IMR-90 (cell line): ENCODE data around the gene CCDC85B. TPM values are rescaled to one million over a fixed set of nuclear protein-coding genes. Genes with fewer than 3 reads are reported as not detected.

Experiments used
- ATAC-seq: fragments of 200-7000 bp; cut with Tn5 transposase; 2 replicates; pipeline ENCODE4 v1.9.1; 2020; ENCODE audit warnings: low read depth, mild to moderate bottlenecking, moderate library complexity
- BruUV-seq: library from RNA; stranded (reverse); fragments of 400-500 nt; replicated peaks from 2 replicates; lab custom pipeline; 2021; lab: Mats Ljungman, UMichigan
- CTCF ChIA-PET: fragments of 300-600 bp; formaldehyde crosslinking; extraction: SDS; loops from one replicate; lab custom pipeline; 2021; ENCODE audit warnings: antibody characterized with exemption; lab: Yijun Ruan, JAX
- POLR2A ChIA-PET: fragments of 300-600 bp; sonication (Branson Sonifier 250); formaldehyde crosslinking; loops from one replicate; lab custom pipeline; 2022; ENCODE audit warnings: antibody characterized with exemption; ENCODE audit not compliant: unreplicated experiment; lab: Charles Lee
- DNase-seq: peaks from one replicate; pipeline ENCODE4 v3.0.0; 2013
- H2AFZ ChIP-seq: replicated peaks from 2 replicates; pipeline ENCODE3; 2013; ENCODE audit warnings: low read length, mild to moderate bottlenecking; ENCODE audit not compliant: poor library complexity
- H2AK5ac ChIP-seq: 2 replicates; pipeline ENCODE4 v1.6.1; 2013; ENCODE audit warnings: low read depth, low read length, inconsistent platforms
- H2AK9ac ChIP-seq: replicated peaks from 2 replicates; pipeline ENCODE3; 2013; ENCODE audit warnings: mild to moderate bottlenecking, low read depth, low read length, moderate library complexity; ENCODE audit not compliant: poor library complexity
- H2BK120ac ChIP-seq: 2 replicates; pipeline ENCODE4 v1.6.1; 2013; ENCODE audit warnings: low read depth, low read length, inconsistent platforms
- H2BK15ac ChIP-seq: 3 replicates; pipeline ENCODE4 v1.6.1; 2013; ENCODE audit warnings: low read depth, low read length, inconsistent platforms
- H2BK20ac ChIP-seq: 2 replicates; pipeline ENCODE4 v1.6.1; 2013; ENCODE audit warnings: low read depth, mild to moderate bottlenecking, inconsistent platforms, low read length, moderate library complexity
- H2BK5ac ChIP-seq: 2 replicates; pipeline ENCODE4 v1.6.1; 2013; ENCODE audit warnings: mild to moderate bottlenecking, low read depth, low read length, inconsistent platforms; ENCODE audit not compliant: poor library complexity, severe bottlenecking
- H3K14ac ChIP-seq: replicated peaks from 2 replicates; pipeline ENCODE4 v1.6.1; 2013; ENCODE audit warnings: low read depth, low read length, inconsistent platforms
- H3K18ac ChIP-seq: 2 replicates; pipeline ENCODE4 v1.6.1; 2013; ENCODE audit warnings: low read depth, low read length, control low read depth
- H3K23ac ChIP-seq: 2 replicates; pipeline ENCODE4 v1.6.1; 2013; ENCODE audit warnings: low read depth, low read length, inconsistent platforms
- H3K27ac ChIP-seq: 2 replicates; pipeline ENCODE4 v1.5.1; 2013; ENCODE audit warnings: mild to moderate bottlenecking, control low read depth, low read length; ENCODE audit not compliant: insufficient read depth
- H3K27me3 ChIP-seq: 2 replicates; pipeline ENCODE4 v1.6.1; 2013; ENCODE audit warnings: low read length; ENCODE audit not compliant: control insufficient read depth, insufficient read depth
- H3K36me3 ChIP-seq: 2 replicates; pipeline ENCODE4 v1.6.1; 2013; ENCODE audit warnings: low read length, mixed read lengths; ENCODE audit not compliant: control insufficient read depth, insufficient read depth
- H3K4ac ChIP-seq: 2 replicates; pipeline ENCODE4 v1.6.1; 2013; ENCODE audit warnings: low read depth, low read length, inconsistent platforms
- H3K4me1 ChIP-seq: 2 replicates; pipeline ENCODE4 v1.6.1; 2013; ENCODE audit warnings: low read length, mixed read lengths; ENCODE audit not compliant: control insufficient read depth, insufficient read depth
- H3K4me2 ChIP-seq: 2 replicates; pipeline ENCODE4 v1.6.1; 2013; ENCODE audit warnings: low read depth, mild to moderate bottlenecking, control low read depth, low read length, moderate library complexity
- H3K4me3 ChIP-seq: 2 replicates; pipeline ENCODE4 v1.5.1; 2013; ENCODE audit warnings: low read depth, mild to moderate bottlenecking, control low read depth, low read length, moderate library complexity; ENCODE audit not compliant: insufficient read depth
- H3K56ac ChIP-seq: 2 replicates; pipeline ENCODE4 v1.6.1; 2013; ENCODE audit warnings: low read length, inconsistent platforms; ENCODE audit not compliant: insufficient read depth; ENCODE audit errors: extremely low read depth
- H3K79me1 ChIP-seq, 2 experiments: 2 replicates each; pipeline ENCODE4 v1.6.1; 2013; ENCODE audit warnings: low read length in 2 of 2, inconsistent platforms in 1 of 2, low read depth in 1 of 2
- H3K9ac ChIP-seq: 2 replicates; pipeline ENCODE4 v1.6.1; 2013; ENCODE audit warnings: low read depth, low read length, control low read depth
- H3K9me1 ChIP-seq: 2 replicates; pipeline ENCODE4 v1.6.1; 2013; ENCODE audit warnings: low read length, inconsistent platforms; ENCODE audit not compliant: insufficient read depth
- H3K9me3 ChIP-seq: 2 replicates; pipeline ENCODE4 v1.6.1; 2013; ENCODE audit warnings: low read length; ENCODE audit not compliant: control insufficient read depth, insufficient read depth
- H4K20me1 ChIP-seq: 2 replicates; pipeline ENCODE4 v1.6.1; 2013; ENCODE audit warnings: low read length, inconsistent platforms; ENCODE audit not compliant: insufficient read depth
- H4K5ac ChIP-seq: 2 replicates; pipeline ENCODE4 v1.6.1; 2013; ENCODE audit warnings: mild to moderate bottlenecking, low read depth, low read length, control low read depth
- H4K8ac ChIP-seq, 2 experiments: 2 replicates each; pipeline ENCODE4 v1.6.1; 2013; ENCODE audit warnings: low read depth in 2 of 2, low read length in 2 of 2, control low read depth in 1 of 2, inconsistent platforms in 1 of 2
- H4K91ac ChIP-seq: 2 replicates; pipeline ENCODE4 v1.6.1; 2013; ENCODE audit warnings: low read depth, low read length, inconsistent platforms; ENCODE audit not compliant: insufficient read depth
- CEBPB ChIP-seq: IDR thresholded peaks from 2 replicates; pipeline ENCODE4 v1.6.1; 2012; ENCODE audit warnings: low read depth, low read length, improper control_type of control experiment
- CHD1 ChIP-seq: IDR thresholded peaks from 2 replicates; pipeline ENCODE4 v1.6.1; 2012; ENCODE audit warnings: low read depth, low read length, improper control_type of control experiment
- MXI1 ChIP-seq: IDR thresholded peaks from 2 replicates; pipeline ENCODE4 v1.6.1; 2012; ENCODE audit warnings: low read depth, mild to moderate bottlenecking, low read length, moderate library complexity, borderline replicate concordance
- RCOR1 ChIP-seq: IDR thresholded peaks from 2 replicates; pipeline ENCODE4 v1.6.1; 2012; ENCODE audit warnings: mild to moderate bottlenecking, low read length, improper control_type of control experiment; ENCODE audit not compliant: insufficient replicate concordance
- WGBS, 2 experiments: methylation state at CpG; one replicate each; pipeline versions ENCODE4 v1.1.5 to v1.1.7; 2013; ENCODE audit warnings: missing lambda C conversion rate in 2 of 2; ENCODE audit not compliant: insufficient read length in 1 of 2; ENCODE audit errors: extremely low coverage in 2 of 2; 5-methylcytosine and 5-hydroxymethylcytosine counted together
- dilution Hi-C: fragments of 300-500 bp; cut with HindIII; formaldehyde crosslinking; loops from one replicate; pipeline ENCODE4 v1.14.3; 2018; ENCODE audit warnings: low sequenced_read_pairs; ENCODE audit not compliant: unreplicated experiment
- in situ Hi-C: fragments of 300-500 bp; cut with MboI; formaldehyde crosslinking; loops from 3 replicates; pipeline ENCODE4 v1.14.3; 2019; ENCODE audit warnings: low sequenced_read_pairs, inconsistent platforms, mixed read lengths
- intact Hi-C: fragments of 100-400 bp; cut with micrococcal nuclease; formaldehyde crosslinking; loops from 2 replicates; pipeline ENCODE4 v1.10.0; 2022
- polyA plus RNA-seq, 3 experiments: library from polyadenylated mRNA; depleted of rRNA; stranded (reverse); fragments of >200 nt; gene quantifications; 2 replicates each; pipeline ENCODE4 v1.2.3, GENCODE V29; 2012; ENCODE audit warnings: low replicate concordance in 1 of 3
- total RNA-seq: library from RNA; depleted of rRNA; stranded (reverse); fragments of >200 nt; gene quantifications from 2 replicates; pipeline ENCODE4 v1.2.3, GENCODE V29; 2012

CCDC85B gene
- total and polyA plus RNA-seq, 2 of the 4 experiments (the other 2 are of a cell fraction), result 17.6 to 35.4 TPM

GRCh38 chr11:65862941-65863888 lies 27.3 kb upstream of the CCDC85B start:
- Histone ChIP-seq H2BK15ac (no peak overlapping the region), H3K4me3 (no peak overlapping the region), H3K9me3 (no peaks in the 10 kb centered on the region), H3K4me1 (peaks cover 7% of the 10 kb centered on the region), H3K23ac (no peak overlapping the region), H3K27ac (no peak overlapping the region), H2BK5ac (no peak overlapping the region), H4K91ac (no peak overlapping the region; the same call in 1 of the 2 replicates), H3K36me3 (peaks cover 65% of the 10 kb centered on the region), H3K56ac (no peak overlapping the region), H3K9ac (no peak overlapping the region), H3K79me1 (peaks cover 9 to 71% of the 10 kb centered on the region in 2 experiments), H2BK120ac (no peak overlapping the region), H4K20me1 (peaks cover 39% of the 10 kb centered on the region), H4K8ac (0 out of 4 replicates have a peak overlapping the region, but pooled peaks of 1 of the 2 experiments have one; percentile 4), H3K27me3 (no peaks in the 10 kb centered on the region), H2AK9ac (peak overlapping the region; percentile 70), H3K4ac (no peak overlapping the region), H3K4me2 (no peak overlapping the region), H2BK20ac (no peak overlapping the region), H2AFZ (no peak overlapping the region), H3K14ac (no peak overlapping the region), H2AK5ac (no peak overlapping the region; the same call in 1 of the 2 replicates), H3K18ac (no peak overlapping the region), H4K5ac (no peak overlapping the region), H3K9me1 (peaks cover 5% of the 10 kb centered on the region; the same call in 1 of the 2 replicates)
- no peak for DNase-seq
- ChIA-PET POLR2A (interaction anchor here (0.5 to 1.6 kb wide), 2 partner anchors 9 to 200 kb away, joined by 3 to 5 read pairs; no protein-coding TSS in a partner anchor), CTCF (no interaction called here)
- dilution Hi-C loops (no loop called here), in situ Hi-C loops (no loop called here), intact Hi-C loops (no loop called here)
- BruUV-seq, result no TSS peak
- 99% methylated on average over 15 of the region's 24 CpGs; no CpG with 5 or more reads in 1 of the 2 experiments for WGBS, 2 experiments
- TF ChIP-seq CHD1 (no peak), RCOR1 (no peak), CEBPB (no peak), MXI1 (no peak)
- no peak for ATAC-seq
